Panc1 (cell line): Measurements from ENCODE around the gene PRRG4. TPM values are rescaled to one million over a fixed set of nuclear protein-coding genes. Genes with fewer than 3 reads are reported as not detected.
"Not testable (repeated sequence)": the region's sequence is repeated elsewhere in the genome, so short reads cannot be mapped to it uniquely, and the experiment has no call there.

ENCODE experiments used
- ATAC-seq: fragments of 200-7000 bp; cut with Tn5 transposase; 2 replicates; pipeline ENCODE4 v1.9.1; 2020; ENCODE audit warnings: mild to moderate bottlenecking, moderate library complexity
- BruUV-seq: library from RNA; stranded (reverse); fragments of 400-500 nt; replicated peaks from 2 replicates; lab custom pipeline; 2021; lab: Mats Ljungman, UMichigan
- CTCF ChIA-PET: fragments of 300-600 bp; sonication (Branson Sonifier 250); formaldehyde crosslinking; loops from one replicate; lab custom pipeline; 2022; ENCODE audit warnings: antibody characterized with exemption; lab: Charles Lee
- POLR2A ChIA-PET: fragments of 300-600 bp; sonication (Branson Sonifier 250); formaldehyde crosslinking; loops from one replicate; lab custom pipeline; 2022; ENCODE audit warnings: antibody characterized with exemption; lab: Charles Lee
- DNase-seq: peaks from one replicate; pipeline ENCODE4 v3.0.0-alpha.2; 2010; ENCODE audit warnings: low read depth, low spot score
- H3K27ac ChIP-seq: 2 replicates; pipeline ENCODE4 v1.5.1; 2011; ENCODE audit warnings: mild to moderate bottlenecking, low read length, inconsistent platforms
- H3K27me3 ChIP-seq: fragments of 200-500 bp; sonication (Bioruptor generic); 2 replicates; pipeline ENCODE4 v1.6.0; 2014; ENCODE audit warnings: low read length, inconsistent platforms; ENCODE audit not compliant: control insufficient read depth, insufficient read depth
- H3K36me3 ChIP-seq: fragments of 200-500 bp; sonication (Bioruptor generic); 2 replicates; pipeline ENCODE4 v1.5.1; 2014; ENCODE audit warnings: inconsistent platforms, mild to moderate bottlenecking, low read length, moderate library complexity; ENCODE audit not compliant: control insufficient read depth, insufficient read depth
- H3K4me1 ChIP-seq: 2 replicates; pipeline ENCODE4 v1.5.1; 2011; ENCODE audit warnings: inconsistent platforms, mild to moderate bottlenecking, low read length, moderate library complexity; ENCODE audit not compliant: control insufficient read depth, insufficient read depth
- H3K4me3 ChIP-seq, 2 experiments: 2 replicates each; pipeline ENCODE4 v1.5.1; 2011 to 2012; ENCODE audit warnings: low read depth in 2 of 2, low read length in 2 of 2, mild to moderate bottlenecking in 2 of 2, inconsistent platforms in 1 of 2, moderate library complexity in 1 of 2
- H3K9me3 ChIP-seq: fragments of 200-500 bp; sonication (Bioruptor generic); 2 replicates; pipeline ENCODE4 v1.5.1; 2014; ENCODE audit warnings: low read depth, mild to moderate bottlenecking, inconsistent platforms, low read length, moderate library complexity; ENCODE audit not compliant: control insufficient read depth, insufficient read depth
- CTCF ChIP-seq: fragments of 450-650 bp; IDR thresholded peaks from 2 replicates; pipeline ENCODE4 v1.5.1; 2017; ENCODE audit warnings: mild to moderate bottlenecking
- POLR2AphosphoS5 ChIP-seq: IDR thresholded peaks from 2 replicates; pipeline ENCODE4 v1.6.1; 2012; ENCODE audit warnings: mild to moderate bottlenecking, low read depth, low read length, moderate library complexity
- REST ChIP-seq, 2 experiments: IDR thresholded peaks; 2 replicates each; pipeline ENCODE4 v1.6.1; 2011 to 2012; ENCODE audit warnings: low read depth in 2 of 2, control low read depth in 1 of 2, low read length in 1 of 2, mild to moderate bottlenecking in 1 of 2, moderate library complexity in 1 of 2; ENCODE audit not compliant: insufficient read depth in 1 of 2
- SIN3A ChIP-seq: IDR thresholded peaks from 2 replicates; pipeline ENCODE4 v1.6.1; 2012; ENCODE audit warnings: low read depth, mild to moderate bottlenecking, low read length, moderate library complexity, borderline replicate concordance; ENCODE audit not compliant: insufficient read depth
- TCF7L2 ChIP-seq: IDR thresholded peaks from 2 replicates; pipeline ENCODE4 v1.6.1; 2011; ENCODE audit warnings: mild to moderate bottlenecking, low read depth, low read length, inconsistent platforms
- in situ Hi-C: cut with HindIII; loops from 2 replicates; pipeline ENCODE4 v1.10.0; 2016; ENCODE audit warnings: low sequenced_read_pairs, low pct_unique_long_range_greater_than_20kb
- intact Hi-C: fragments of 100-400 bp; cut with micrococcal nuclease; formaldehyde crosslinking; loops from one replicate; pipeline ENCODE4 v1.10.0; 2022; ENCODE audit not compliant: unreplicated experiment
- total RNA-seq: library from RNA; stranded (reverse); gene quantifications from one replicate; pipeline ENCODE4 v1.2.1, GENCODE V29; 2021; ENCODE audit not compliant: unreplicated experiment

Gene PRRG4
- total RNA-seq, 1 experiment from 2014 or later: 0.87 TPM

GRCh38 chr11:32821517-32821916 is 8.2 kb upstream of the PRRG4 start:
- ATAC-seq: no peak
- Histone ChIP-seq H3K4me3 (no peak overlapping the region), H3K4me1 (no peaks in the 10 kb centered on the region), H3K36me3 (no peaks in the 10 kb centered on the region), H3K9me3 (no peaks in the 10 kb centered on the region), H3K27me3 (no peaks in the 10 kb centered on the region), H3K27ac (no peak overlapping the region)
- POLR2A ChIA-PET: interaction anchor here (0.6 kb wide), 1 partner anchor 227 kb away, joined by 5 read pairs; no protein-coding TSS in a partner anchor
- DNase-seq: no peak
- TF ChIP-seq CTCF: no peak
- TF ChIP-seq REST (IDR thresholded peaks at IDR 0.05; ENCODE audit: insufficient read depth in 1 of 2, low read depth in 2 of 2, low read length in 1 of 2): no peak
- TF ChIP-seq POLR2AphosphoS5: no peak
- no peak for TF ChIP-seq TCF7L2
- no peak for TF ChIP-seq SIN3A
- in situ Hi-C loops: no loop called here
- CTCF ChIA-PET: no interaction called here
- intact Hi-C loops: no loop called here
- BruUV-seq: no TSS peak

- POLR2A ChIA-PET: interaction anchor here (0.6 kb wide), 1 partner anchor 227 kb away, joined by 5 read pairs; no protein-coding TSS in a partner anchor
- intact Hi-C loops: no loop called here
- H3K9me3 ChIP-seq: no peaks in the 10 kb centered on the region
- H3K36me3 ChIP-seq: no peaks in the 10 kb centered on the region
- no peaks in the 10 kb centered on the region for H3K4me1 ChIP-seq
- H3K4me3 ChIP-seq: no peak overlapping the region
- DNase-seq: no peak
- TF ChIP-seq POLR2AphosphoS5 (no peak), SIN3A (no peak), CTCF (no peak), TCF7L2 (no peak), REST (IDR thresholded peaks at IDR 0.05; ENCODE audit: insufficient read depth in 1 of 2, low read depth in 2 of 2, low read length in 1 of 2) (no peak)
- in situ Hi-C loops: no loop called here
- no TSS peak for BruUV-seq
- no peaks in the 10 kb centered on the region for H3K27me3 ChIP-seq
- no peak for ATAC-seq
- H3K27ac ChIP-seq: no peak overlapping the region
- CTCF ChIA-PET: no interaction called here
These were observed 7.7 kb upstream of the PRRG4 start for GRCh38 chr11:32821917-32822560.

- H3K9me3 ChIP-seq, H3K4me1 ChIP-seq, POLR2A ChIA-PET, H3K4me3 ChIP-seq, ATAC-seq, H3K27ac ChIP-seq, intact Hi-C loops, BruUV-seq, DNase-seq, H3K36me3 ChIP-seq, in situ Hi-C loops, H3K27me3 ChIP-seq, CTCF ChIA-PET: not testable (repeated sequence)
These were observed 6.1 kb upstream of the PRRG4 start for GRCh38 chr11:32823617-32824016.
